Fibroblast of lung (primary cell): ENCODE results near the gene CASP14.

Experiments used
- CTCF ChIP-seq, 2 donors: IDR thresholded peaks in 1 of 2; conservative IDR thresholded peaks in 1 of 2; 1 replicate in 1 of 2; 2 replicates in 1 of 2; pipeline ENCODE4 v1.5.1; 2011 to 2012; ENCODE audit warnings: low read length in 2 of 2, control low read depth in 1 of 2, inconsistent platforms in 1 of 2, low read depth in 1 of 2, mild to moderate bottlenecking in 1 of 2
- EZH2 ChIP-seq: IDR thresholded peaks from 2 replicates; pipeline ENCODE4 v1.5.1; 2012; ENCODE audit warnings: low read length, control low read depth, mild to moderate bottlenecking; ENCODE audit errors: missing control alignments

- no peak for TF ChIP-seq CTCF (conservative IDR thresholded peaks at IDR 0.05 in 1 of 2, IDR thresholded peaks at IDR 0.05 in 1 of 2; ENCODE audit: low read depth in 1 of 2, low read length in 2 of 2)
- no peak for TF ChIP-seq EZH2
These were observed 38.6 kb upstream of the CASP14 start for GRCh38 chr19:15010501-15011300.
